HG03460 (cell line): ENCODE measurements around the gene VGLL1.

Experiments used
- ATAC-seq: cut with Tn5 transposase; IDR thresholded peaks from one replicate; pipeline ENCODE4 v1.9.1; 2021; ENCODE audit not compliant: unreplicated experiment

Gene VGLL1

DNA sequence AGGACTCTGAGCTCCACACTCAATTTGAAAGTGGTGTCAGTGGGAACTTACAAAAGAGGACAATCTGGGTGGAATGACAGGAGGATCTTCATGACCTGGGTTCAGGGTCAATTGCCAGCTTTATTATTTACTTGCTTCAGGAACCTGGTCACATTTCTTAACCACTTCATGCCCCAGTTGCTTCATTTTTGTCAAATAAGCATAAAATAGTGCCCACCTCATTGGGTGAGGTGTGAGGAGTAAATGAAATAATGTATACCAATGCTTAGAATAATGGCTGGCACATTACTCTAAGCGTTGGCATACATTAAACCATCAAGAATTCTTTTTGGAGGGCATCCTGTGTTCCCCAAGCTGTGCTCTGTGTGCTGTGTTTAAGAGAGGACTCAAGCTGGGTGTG is 19.4 kb downstream of the VGLL1 start:
- no peak for ATAC-seq

DNA sequence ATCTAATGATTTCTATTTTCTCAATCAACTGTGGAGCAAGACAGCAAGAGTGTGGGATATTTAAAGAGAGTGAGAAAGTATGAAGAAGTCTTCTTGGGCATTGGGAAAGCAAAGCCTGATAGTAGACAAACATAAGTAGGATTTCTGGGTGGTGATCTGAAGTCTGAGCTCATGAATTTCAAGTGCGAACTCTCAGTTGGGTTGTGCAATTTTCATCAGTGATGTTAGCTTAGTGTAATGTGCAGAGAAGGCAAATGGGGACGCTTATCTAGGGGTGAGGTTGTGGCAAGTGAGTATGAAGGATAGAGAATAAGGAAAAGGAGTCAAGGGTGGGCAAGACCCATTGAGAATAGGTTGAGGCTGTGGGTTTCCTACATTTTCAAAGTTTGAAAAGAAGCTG is 23.7 kb downstream of the VGLL1 start:
- ATAC-seq, result no peak

DNA sequence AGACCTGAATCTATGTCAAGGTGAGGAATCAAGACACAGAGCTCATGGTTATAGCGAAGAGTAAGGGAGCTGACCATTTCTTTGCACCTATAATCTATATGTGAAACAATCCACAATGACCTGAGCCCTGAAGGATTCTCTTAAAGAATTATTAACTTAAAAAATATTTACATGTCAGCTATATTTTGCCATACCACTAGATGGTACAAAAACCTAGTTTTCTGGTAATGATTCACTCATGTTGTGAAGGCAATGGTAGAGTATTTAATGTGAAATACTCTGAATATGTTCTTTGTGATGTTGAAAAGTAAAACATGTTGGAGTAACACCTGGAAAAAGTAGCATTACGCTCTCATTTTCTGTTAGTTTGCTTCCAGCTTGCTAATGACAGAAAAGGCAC is 40.0 kb downstream of the VGLL1 start:
- ATAC-seq, result peak; percentile 71

DNA sequence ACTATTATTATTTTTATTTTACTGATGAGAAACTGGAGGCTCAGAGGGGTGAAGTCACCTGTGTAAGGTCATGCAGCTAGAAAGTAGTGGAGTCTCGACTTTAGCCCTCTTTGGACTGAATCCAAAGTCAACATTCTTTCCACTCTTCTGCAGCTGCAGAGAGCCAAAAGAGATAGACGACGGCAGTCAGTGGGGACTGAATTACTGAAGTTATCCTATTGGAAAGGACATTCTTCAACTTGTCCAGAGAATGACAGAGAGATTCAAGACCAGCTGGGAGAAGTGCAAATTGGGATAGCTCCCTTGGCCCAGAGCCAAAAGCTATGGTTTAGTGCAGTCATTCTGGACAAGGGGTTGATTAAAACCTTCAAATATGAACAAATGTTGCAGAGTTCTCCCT is 42.5 kb downstream of the VGLL1 start:
- ATAC-seq, result no peak

DNA sequence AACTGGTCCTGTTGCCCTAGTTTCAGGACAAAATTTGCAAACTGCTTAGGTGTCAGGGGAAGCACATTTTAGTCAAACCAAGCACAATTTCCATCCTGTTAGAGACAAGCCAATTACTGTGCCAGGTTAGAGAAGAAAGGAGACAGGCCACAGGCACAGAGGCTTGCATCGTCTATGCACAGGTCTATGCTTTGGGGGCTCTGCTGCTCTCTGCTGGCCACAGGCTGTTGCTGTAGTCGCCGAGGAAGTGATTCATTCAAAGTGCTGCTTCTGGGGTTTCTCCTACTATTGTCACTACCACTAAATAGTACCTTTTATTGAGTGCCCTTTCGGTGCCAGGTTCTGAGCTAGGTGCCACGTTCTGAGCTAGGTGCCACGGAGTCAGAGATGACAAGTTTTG is 45.5 kb downstream of the VGLL1 start:
- peak; percentile 88 for ATAC-seq

DNA sequence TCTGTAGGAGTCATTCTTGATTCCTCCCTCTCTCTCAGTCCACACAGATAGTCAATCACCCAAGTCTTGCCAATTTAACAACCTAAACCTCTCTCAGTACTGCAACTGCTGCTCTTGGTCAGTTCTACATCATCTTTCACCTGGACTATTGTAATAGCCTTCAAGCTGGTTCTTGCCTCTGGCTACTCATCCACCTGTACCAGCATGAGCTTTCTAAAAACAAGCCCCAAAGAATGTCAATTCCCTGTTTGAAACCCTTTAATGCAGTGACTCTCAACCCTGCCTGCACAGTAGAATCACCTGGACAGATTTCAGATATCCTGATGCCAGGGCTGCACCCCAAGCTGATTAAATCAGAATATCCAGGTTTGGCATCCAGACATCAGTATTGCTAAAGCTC is 48.3 kb downstream of the VGLL1 start:
- no peak for ATAC-seq

DNA sequence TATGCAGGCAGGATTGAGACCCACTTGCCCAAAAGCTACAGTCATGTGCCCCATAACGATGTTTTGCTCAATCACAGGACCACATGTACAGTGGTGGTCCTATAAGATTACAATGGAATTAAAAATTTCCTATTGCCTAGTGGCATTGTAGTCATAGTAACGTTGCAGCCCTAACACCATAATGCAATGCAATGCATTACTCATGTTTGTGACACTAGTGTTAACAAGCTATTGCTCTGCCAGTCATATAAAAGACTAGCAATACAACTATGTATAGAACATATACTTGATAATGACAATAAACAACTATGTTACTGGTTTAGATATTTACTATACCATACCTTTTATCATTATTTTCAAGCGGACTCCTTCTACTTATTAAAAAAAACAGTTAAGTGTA is 50.6 kb downstream of the VGLL1 start:
- no peak for ATAC-seq

DNA sequence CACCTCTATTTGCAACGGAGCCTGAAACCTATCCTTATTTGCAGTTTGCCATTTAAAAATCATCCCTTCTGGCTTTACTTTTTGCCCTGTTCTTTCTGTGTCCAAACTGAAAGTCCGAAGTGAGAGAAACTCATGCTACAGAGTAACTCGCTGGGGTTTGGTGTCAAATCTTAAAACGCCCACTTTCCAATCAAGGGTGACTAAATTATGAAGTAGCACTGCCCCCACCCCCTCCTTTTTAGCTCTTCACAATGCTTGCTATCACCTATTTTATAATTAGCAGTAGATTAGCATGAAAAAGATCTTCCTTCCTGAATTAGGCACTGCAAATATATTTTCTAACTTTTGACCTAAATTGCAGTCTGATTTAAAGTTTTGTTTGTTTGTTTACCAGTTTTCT is 52.5 kb downstream of the VGLL1 start:
- no peak for ATAC-seq

DNA sequence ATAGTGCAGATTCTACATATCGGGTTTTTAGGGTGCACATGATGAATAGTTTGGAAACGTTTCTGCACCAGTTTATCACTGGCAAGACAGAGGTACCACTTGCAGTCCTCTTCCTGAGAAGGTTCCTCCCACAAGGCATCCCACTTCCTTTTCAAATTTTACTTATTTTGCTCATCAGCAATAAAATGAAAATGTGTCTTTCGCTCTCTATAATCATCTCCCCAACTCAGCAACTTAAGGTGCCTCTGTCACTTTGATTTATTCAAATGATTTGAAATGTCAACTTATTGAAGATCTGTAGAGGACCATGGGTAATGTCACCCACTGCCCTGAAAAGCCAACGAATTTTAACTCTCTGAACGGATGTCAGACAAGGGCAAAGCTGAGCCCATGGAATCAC is 53.2 kb downstream of the VGLL1 start:
- no peak for ATAC-seq

DNA sequence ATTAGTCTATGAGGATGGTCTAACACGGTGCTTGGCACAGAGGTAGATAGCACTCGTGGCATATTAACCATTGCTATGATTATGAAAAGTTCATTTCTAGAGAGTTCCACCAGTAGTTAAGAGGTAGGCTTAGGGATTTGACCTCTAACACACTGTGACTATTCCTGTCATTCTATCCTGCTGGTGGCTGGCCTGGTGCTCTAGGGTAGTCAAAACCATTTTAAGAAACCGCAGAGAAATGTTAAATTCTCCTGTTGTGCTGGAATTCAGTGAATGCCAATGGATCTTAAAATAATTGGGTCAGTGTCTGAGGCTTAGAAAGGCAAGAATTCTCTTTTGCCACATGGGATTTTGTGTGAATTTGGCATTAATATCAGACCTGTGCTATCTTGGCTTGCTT is 53.9 kb downstream of the VGLL1 start:
- no peak for ATAC-seq

DNA sequence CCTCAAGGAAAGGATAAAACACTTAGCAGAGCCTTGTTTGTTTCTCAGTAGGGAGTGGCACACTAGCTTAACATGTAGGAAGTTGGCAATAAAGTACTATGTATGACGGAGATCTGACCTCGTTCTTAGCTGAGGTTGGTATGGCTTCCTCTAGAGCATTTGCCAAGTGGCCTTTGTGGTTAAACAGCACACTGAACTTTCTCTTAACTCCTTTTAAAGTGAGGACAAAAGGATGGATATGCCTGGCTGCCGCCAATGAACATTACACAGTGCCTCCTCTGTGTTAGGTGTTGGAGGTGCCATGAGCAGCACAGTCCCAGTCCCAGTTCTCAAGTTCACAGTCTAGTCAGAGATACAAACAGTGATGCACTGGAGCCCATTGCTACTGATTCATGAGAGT is 54.4 kb downstream of the VGLL1 start:
- ATAC-seq, result no peak

DNA sequence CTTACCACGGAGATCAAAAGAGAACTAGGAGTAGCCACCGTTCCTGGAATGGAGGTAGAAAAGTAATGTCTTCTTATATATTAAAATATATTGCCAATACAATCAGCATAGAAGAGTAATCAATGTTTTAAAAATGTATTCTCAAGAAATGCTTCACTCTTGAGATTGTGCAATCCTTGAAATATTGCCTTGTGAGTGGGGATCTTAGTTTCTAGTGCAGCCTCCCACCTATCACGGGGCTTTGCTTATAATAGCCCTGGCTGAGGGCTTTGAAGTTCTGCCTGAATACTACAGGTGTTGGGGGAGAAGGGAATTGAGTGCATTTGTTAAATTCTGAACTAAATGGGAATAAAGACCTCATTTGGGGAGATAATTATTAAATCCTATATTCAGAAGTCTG is 55.5 kb downstream of the VGLL1 start:
- no peak for ATAC-seq

DNA sequence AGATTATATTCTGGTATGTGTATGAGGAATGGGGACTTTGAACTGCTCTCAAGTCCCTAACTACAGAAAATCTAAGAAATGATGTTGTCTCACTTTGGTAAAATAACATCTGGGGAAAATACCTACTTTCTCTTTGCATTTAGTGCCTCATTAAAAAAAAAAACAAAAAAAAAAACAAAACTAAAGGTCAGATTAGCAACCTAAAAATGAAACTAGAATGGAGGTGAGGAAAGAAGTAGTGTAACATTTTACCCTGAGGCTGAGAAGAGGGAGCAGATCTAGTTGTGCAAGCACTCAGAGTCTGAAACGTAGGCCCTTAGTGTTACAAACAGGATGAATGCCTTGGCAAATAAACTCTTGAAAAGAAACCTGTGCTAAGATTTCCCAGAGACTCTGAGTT is 56.0 kb downstream of the VGLL1 start:
- ATAC-seq, result peak; percentile 53

DNA sequence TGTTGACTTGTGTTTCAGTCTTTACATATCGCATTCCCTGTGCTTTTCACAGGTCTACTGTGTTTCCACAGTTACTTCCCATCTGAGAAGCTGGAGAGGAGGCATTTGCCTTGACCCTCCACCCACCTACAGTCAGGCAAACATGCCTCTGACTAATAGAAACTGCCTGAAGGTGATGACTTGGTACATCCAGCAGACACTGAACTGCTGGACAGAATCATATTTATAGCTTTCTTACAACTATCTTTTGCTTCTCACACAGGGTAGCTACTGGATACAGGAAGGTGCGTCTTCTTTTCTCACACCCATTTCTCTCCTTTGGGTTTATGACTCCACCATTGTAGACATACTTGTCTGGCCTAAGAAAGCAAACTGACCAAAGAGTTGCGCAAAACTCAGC is 58.0 kb downstream of the VGLL1 start:
- no peak for ATAC-seq

DNA sequence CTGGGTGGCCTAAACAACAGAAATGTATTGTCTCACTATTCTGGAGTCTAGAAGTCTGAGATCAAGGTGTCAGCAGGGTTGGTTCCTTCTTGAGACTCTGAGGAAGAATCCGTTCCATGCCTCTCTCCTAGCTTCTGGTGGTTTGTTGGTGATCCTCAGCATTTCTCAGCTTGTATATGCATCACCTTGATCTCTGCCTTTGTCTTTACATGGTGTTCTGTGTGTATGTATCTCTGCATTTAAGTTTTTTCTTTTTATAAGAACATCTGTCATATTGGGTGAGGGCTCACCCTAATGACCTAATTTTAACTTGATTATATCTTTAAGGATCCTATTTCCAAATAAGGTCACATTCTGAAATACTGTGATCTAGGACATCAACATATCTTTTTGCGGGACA is 65.3 kb downstream of the VGLL1 start:
- ATAC-seq, result no peak

DNA sequence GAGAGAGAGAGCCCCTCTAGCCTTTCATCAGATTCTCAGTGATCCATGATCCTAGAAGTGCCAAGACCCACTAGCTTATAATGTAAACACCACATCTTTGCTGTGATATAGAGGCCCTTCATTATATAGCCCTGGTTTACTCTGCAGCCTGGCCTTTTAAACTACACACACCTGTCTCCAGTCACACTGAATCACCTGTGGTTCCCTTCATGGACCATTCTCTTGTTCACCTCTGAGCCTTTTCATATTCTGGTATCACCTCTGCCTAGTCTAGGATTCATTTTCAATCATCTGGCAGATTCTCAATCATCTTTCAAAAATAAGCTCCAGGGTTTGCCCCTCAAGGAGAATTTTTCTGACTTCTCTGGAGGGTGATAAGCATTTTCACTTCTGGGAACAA is 65.9 kb downstream of the VGLL1 start:
- no peak for ATAC-seq

DNA sequence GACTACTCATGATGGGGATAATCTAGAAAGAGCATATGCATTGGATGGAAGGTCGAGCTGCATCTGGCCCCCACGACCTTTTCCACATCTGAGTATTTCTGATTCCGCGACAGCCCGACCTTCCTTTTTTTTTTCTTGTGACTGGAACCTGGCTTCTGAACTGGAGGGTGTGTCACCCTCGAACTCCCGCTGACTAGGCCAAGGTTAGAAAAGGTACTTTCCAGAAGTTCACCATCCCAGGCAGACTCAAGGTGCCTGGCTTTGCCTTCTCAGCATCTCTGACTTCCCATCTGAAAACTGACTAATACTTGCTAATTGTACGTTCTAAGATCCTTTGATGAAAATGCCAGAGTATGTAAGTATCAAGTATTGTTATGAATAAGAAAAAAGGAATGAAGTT is 66.6 kb downstream of the VGLL1 start:
- ATAC-seq, result no peak

DNA sequence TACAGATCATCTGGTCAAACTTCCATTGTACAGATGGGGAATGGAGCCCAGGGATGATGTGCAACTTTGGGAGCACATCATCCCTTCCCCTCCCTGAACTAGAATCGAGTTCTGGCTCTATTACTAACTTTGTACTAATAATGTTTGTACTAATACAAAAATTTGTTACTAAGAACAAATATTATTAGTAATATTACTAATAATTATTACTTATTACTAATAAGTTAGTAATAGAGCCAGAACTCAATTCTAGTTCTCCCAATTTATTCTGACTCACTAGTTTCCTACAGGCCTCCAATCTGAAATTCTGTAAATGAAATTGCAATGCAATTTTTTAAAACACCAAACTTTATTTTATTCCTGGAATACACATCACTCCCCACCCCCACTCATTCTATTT is 68.0 kb downstream of the VGLL1 start:
- ATAC-seq, result no peak
